EL (cell line): Measurements from ENCODE around the gene ITIH2.
"Not testable (repeated sequence)": the region's sequence is repeated elsewhere in the genome, so short reads cannot be mapped to it uniquely, and the experiment has no call there.

Experiments used
- DNase-seq: peaks from one replicate; pipeline ENCODE4 v3.0.0-alpha.2; 2016

ITIH2 gene, protein sequence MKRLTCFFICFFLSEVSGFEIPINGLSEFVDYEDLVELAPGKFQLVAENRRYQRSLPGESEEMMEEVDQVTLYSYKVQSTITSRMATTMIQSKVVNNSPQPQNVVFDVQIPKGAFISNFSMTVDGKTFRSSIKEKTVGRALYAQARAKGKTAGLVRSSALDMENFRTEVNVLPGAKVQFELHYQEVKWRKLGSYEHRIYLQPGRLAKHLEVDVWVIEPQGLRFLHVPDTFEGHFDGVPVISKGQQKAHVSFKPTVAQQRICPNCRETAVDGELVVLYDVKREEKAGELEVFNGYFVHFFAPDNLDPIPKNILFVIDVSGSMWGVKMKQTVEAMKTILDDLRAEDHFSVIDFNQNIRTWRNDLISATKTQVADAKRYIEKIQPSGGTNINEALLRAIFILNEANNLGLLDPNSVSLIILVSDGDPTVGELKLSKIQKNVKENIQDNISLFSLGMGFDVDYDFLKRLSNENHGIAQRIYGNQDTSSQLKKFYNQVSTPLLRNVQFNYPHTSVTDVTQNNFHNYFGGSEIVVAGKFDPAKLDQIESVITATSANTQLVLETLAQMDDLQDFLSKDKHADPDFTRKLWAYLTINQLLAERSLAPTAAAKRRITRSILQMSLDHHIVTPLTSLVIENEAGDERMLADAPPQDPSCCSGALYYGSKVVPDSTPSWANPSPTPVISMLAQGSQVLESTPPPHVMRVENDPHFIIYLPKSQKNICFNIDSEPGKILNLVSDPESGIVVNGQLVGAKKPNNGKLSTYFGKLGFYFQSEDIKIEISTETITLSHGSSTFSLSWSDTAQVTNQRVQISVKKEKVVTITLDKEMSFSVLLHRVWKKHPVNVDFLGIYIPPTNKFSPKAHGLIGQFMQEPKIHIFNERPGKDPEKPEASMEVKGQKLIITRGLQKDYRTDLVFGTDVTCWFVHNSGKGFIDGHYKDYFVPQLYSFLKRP

DNA sequence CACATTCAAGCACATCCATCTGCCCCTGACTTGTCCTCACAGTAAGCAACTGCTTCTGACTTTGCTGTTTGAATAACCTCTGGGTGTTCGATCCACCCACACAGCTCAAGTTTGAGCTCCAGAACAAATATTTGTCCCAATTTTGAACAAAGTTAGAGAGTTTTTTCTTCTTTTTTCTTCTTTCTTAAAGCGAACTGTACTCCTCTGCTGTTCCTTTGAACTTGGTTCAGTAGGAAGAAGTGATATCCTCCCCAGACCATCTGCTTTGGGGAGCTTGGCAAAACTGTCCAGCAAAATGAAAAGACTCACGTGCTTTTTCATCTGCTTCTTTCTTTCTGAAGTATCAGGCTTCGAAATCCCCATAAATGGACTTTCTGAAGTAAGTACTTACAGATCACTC is at the start of gene ITIH2:
Gene ITIH2, plus strand, starts transcription at position 177 of the 400 bp plus-strand sequence. Its CDS starts 119 bp downstream, at position 296.
- DNase-seq, result no peak

DNA sequence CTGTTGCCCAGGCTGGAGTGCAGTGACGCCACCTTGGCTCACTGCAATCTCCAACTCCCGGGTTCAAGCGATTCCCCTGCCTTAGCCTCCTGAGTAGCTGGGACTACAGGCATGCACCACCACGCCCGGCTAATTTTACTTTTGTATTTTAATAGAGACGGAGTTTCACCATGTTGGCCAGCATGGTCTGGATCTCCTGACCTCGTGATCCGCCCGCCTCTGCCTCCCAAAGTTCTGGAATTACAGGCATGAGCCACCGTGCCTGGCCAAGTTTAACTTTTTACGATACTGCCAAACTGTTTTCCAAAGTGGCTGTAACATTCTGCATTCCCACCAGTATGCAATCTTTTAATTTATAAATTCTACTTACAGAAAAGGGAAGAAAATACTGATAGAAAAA is 46.0 kb upstream of the ITIH2 start:
- DNase-seq, result not testable (repeated sequence)

DNA sequence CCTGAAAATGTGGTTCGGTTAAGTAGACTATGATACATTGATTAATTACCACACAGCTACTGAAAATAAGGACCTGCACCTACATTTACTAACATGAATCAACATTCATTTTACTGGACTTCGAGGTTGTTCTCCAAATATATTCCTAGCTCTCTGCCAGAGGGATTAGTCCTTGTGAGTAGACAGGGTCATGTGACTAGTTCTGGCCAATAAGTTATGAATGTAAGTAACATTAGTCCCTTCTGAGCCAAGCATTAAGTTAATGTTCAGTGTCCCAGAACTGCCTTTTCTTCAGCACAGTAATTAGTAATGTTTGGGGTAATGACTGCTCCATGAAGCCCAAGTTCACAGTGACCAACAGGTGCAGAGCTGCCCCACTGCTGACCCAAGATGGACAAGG is 45.6 kb upstream of the ITIH2 start:
- no peak for DNase-seq

DNA sequence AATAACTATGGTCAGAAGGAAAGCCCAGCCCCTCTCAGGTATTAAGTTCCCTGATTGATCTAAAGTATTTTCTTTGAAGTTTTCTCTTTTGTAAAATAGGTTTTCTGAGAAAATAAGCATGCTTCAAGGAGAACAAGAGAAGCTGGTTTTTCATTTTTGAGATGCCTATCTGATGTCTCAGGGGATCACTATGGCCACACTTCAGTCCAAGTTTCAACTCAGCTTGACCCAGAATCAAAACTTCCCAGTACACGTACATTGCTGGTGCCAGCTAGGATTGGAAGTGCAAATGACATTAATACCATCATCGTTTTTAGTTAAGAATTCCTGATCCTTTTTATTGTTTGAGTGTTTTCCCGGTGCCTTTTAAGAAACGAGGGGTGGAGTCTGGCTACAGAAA is 43.6 kb upstream of the ITIH2 start:
- peak; percentile 27 for DNase-seq

DNA sequence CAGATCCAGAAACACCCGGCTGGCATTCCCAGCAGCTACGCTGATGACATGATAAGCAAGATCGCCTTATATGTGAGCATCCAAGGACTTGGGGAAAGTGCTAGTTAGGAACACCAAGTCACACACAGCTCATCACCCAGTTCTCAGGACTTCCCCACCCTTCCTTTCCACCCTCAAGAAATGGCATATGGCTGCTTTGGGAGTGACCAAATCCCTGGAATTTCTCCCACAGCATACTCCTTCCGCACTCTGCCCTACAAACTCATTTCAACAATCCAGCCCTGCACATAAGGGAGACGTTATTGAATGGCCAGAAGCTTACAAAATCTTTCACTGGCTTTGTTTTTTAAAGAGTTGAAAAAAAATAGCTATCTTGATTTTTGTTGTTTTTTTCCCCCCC is 40.6 kb upstream of the ITIH2 start:
- no peak for DNase-seq

DNA sequence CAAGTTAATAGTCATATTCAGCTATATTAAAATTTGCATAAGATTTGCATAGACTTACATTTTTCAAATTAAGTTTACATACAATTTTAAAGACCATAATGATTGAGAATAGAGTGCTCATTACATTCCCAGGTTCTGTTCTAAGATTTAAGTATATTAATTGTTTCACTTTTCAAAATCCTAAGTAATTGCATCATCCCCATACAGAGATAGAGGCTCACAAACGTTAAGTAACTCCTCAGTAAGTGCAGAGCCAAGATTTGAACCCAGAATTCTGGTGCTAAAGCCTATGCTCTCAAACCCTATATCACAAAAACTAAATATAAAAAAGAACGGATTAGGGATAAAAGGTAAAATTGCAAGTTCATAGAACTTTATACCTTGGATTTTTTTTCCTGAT is 38.4 kb upstream of the ITIH2 start:
- DNase-seq, result no peak

DNA sequence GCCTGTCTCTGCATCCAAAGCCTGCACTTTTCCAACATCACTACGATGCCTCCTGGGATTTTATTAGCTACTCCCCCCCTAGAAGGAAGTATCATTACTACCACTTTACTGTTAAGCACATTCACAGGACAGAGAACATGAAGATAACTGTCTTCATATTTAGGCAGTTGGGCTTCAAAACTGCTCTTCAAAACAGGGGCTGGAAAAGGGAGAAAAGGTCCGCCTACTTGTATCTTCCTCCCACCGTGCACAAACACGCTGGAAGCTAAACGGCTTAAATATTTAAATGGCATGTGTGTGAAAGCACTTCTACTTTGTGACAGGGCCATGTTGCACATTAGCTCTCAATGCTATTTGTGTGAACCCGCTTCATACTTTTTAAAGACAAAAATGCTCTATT is 37.3 kb upstream of the ITIH2 start:
- DNase-seq, result no peak

DNA sequence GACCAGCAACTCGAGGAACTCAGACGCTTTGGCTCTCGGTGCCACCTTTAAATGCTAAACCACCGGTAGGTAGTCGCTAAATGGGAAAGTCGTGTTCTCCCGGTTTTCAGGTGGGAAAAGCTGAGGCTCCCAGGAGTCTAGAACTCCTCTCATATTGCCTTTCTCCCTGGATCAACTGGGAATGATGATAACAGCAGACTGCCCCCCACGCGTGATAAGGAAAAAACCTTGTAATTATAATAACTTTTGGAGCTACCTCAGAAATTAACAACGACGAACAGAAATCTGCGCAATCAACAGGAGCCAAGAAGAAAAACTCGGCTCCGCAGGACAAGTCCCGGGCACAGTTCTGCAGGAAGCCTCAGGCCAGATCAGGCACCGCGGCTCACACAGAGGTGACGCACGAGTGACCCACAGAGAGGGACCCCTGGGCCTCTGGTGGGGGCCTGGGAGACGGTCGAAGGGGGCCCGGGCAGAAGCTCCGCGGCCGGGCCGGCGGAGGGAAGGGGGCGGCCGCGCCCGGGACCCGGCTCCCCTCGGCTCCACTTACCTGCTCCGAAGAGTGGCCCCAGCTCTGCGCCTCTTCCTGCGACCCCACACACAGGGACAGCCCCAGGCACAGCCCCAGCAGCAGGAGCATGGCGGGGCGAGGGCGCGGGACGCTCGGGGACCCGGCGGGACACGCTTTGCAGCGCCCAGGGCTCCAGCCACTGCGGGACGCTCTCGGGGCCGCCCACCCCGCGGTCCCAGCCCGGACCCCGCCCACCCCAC is 36.7 kb upstream of the ITIH2 start, which contains the start of gene ITIH5:
Gene ITIH5, minus strand, starts transcription at position 714 of the 771 bp plus-strand sequence. Its CDS starts 74 bp downstream, at position 640.
- DNase-seq, result no peak

DNA sequence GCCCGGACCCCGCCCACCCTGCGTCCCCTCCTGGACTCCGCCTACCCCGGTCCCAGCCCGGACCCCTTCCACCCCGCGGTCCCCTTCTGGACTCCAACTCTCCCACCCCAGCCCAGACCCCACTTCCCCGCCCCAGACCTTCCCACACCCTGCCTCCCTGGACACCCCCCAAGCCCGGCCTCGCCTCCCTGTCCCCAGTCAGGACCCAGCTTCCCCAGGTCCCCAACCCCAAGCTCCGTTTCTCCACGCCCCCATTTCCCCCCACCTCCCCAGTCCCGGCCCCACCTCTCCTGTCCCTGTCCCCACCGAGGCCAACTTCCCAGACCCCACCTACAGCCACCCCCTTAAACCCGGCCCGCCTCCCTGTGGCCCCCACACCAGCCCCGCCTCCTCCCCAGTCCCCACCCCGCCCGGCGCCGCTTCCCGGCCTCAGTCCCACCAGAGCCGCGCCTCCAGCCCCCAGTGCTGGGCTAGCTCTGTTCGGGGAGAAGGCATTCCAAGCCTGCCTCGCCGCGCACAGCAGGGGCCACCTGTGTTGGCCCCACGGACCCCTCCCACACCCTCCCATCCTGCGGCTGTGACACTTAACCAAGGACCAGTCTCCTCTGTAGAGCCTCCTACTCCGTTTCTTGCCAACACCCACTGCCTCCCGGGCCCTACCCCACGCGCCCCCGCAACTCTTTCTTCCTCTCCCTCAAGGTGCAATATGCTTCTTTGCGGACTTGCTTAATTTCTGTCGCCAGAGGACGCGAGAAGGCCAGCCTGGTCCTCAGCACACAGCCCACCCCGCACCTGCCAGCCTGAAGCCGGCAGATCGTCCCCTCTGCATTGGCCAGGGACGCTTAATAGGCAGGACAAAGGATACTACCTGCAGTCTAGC is 35.6 kb upstream of the ITIH2 start:
- DNase-seq, result no peak

DNA sequence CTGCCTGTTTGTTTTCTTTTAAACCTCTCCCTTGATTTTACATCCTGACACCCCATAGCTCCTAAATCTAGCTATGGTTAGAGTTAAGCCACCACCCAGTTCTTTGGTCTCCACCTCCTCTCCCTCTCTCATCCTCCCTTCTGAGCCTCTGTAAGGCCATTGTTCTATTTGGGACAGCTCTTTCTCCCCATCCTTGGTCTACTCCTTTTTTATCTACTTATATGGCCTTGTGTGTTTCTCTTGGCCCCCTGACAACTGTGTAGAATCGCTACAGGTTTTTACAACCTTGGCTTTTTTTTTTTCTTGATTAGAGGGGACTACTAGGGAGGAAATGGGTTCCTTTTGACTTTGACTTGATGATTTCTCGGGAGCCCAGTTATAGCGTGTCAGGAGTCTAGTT is 33.0 kb upstream of the ITIH2 start:
- DNase-seq, result no peak

DNA sequence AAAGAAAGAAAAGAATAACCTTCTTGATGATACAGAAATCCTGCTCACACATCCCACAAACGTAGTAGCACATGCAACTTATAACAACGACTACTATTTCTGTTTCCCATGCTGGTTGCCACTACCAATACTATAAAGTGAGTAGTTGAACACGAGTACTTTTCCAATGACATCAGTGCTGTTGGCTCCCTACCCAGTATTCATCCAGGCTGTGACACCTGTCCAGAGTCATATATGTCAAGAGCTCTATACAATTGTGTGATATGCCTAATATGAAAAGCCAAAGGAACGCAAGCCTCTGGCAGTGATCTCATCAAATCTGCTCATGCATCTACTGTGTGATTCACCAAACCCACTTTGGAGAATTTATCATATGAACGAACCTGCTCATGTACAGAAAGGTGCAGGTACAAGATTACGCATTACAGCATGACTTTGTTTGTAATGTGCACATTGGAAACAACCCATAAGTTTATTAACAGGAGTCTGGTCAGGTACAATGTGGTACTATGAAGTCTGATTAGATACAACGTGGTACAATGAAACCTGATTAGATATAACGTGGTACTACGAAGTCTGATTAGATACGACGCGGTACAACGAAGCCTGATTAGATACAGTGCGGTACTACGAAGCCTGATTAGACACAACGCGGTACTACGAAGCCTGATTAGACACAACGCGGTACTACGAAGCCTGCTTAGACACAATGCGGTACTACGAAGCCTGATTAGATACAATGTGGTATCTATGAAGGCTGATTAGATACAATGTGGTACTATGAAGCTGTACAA is 30.6 kb upstream of the ITIH2 start:
- DNase-seq, result no peak

DNA sequence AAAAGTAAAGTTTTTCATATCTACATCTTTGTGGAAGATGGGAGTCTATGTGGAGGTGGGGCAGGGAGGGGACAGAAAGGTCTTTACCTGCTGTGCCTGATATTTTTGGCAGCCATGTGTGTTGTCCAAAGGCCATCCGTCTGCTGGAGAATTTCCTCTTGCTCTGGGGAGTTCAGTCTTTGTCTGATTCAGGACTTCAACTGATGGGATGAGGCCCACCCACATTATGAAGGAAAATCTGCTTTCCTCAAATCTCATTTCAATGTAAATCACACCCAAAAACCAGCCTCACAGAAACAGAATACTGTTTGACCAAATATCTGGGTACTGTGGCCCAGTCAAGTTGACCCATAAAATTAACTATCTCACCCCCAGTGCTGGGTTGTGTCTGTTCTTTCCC is 23.9 kb upstream of the ITIH2 start:
- no peak for DNase-seq

DNA sequence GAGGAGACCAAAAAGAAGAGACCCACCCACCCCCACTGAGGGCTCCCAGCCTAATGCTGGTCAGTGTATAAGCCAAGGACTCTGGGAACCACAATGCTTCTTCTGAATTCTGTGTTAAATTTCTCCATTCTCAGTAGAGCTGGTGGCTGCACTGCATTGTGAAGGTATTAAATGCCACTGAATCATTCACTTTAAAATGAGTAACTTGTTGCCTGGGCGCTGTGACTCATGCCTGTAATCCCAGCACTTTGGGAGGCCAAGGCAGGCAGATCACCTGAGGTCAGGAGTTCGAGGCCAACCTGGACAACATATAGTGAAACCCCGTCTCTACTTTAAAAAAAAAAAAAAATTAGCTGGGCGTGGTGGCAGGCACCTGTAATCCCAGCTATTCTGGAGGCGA is 23.0 kb upstream of the ITIH2 start:
- DNase-seq, result not testable (repeated sequence)

DNA sequence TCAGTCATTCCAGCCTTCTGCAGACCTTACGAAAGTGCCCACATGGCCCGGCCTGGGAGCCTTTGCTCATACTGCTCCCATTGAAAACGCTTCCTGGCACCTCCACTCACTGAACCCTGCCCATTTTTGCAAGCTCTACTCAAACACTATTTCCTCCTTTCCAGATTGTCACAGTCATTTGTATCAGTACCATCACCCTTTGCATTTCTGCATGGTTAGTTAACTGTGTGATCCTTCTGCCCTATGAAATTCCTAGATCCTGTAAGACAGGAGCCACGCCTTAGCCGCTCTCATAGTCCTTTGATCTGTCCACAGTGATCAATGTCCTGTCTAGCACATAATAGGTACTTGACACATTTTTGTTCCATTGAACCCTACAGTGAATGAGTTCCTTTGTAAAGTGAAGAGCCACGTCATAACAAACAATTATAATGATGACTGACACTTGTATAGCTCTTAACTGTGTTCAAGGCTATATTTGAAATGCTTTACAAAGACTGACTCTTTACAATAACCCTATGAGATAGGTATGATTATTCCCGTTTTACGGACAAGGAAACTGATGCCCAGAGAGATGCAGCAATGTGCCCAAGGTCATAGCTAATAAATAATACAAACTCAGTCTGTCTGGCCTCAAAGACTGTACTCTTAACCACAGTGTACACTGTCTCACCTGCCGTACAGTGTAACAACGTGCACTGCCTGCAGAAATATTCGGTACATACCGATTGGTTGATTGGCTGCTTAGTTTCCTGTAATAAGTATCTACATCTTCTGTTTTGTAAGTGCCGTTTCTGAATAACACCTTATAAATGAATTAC is 16.6 kb upstream of the ITIH2 start:
- no peak for DNase-seq

DNA sequence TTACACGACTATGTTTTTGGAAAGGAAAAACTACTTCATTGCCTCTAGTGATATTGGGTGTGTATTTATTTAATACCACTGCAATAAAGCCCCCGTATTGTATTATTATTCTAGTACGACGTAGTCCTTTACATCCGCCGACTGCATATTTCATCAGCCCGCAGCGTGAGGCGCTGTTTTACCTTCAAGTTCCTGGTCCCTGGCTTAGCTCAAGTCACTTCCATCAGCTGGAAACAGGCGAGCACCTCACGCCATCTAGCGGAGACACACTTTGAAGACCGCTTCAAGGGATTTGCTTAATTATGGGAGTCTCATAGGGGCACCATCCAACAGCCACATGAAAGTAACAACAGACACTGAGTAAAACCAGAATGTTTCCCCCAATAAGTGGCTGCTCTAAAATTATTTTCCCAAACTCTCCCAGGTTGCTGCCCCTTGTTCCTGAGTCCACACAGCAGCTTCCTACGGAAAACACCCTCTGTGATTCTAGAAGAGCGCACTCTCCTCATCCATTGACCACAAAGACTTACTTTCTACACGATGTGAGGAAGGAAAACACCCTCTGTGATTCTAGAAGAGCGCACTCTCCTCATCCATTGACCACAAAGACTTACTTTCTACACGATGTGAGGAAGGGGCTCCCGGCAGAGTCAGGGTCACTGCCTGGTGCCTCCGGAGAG is 15.7 kb upstream of the ITIH2 start:
- peak; percentile 80 for DNase-seq

DNA sequence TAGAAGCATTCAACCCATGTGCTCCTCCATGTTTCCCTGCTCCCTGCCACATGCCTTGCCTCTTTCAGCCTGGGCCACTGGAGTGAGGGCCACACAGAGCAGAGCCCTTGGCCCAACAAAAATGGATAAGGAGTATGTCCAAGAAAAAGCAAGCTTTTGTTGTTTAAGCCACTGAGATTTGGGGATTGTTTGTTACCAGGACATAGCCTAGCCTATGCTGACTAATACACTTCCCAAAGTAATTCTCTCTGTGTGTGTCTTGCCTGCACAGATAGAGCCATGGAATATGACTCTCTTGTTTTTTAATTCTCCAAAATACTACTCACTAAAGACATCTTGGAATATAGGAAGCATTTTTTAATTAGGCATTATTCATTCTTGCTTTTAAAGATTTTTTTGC is 13.5 kb upstream of the ITIH2 start:
- DNase-seq, result no peak

DNA sequence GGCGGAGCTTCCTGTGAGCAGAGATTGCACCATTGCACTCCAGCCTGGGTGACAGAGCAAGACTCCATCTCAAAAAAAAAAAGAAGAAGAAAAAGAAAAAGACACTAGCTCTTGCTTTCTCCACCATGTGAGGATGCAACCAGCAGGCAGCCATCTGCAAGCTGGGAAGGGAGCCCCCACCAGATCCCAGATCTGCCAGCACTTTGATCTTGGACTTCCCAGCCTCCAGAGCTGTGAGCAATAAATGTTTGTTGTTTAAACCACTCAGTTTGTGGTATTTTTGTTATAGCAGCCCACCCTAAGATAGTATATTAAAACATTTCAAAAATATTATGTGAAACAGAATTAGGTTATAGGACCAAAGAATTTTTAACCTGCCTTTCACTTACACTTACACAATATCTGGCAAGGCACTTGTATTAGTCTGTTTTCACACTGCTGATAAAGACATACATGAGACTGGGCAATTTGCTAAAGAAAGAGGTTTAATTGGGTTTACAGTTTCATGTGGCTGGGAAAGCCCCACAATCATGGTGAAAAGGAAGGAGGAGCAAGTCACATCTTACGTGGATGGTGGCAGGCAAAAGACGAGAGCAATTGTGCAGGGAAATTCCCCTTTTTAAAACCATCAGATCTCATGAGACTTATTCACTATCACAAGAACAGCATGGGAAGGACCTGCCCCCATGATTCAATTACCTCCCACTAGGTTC is 12.1 kb upstream of the ITIH2 start:
- not testable (repeated sequence) for DNase-seq

DNA sequence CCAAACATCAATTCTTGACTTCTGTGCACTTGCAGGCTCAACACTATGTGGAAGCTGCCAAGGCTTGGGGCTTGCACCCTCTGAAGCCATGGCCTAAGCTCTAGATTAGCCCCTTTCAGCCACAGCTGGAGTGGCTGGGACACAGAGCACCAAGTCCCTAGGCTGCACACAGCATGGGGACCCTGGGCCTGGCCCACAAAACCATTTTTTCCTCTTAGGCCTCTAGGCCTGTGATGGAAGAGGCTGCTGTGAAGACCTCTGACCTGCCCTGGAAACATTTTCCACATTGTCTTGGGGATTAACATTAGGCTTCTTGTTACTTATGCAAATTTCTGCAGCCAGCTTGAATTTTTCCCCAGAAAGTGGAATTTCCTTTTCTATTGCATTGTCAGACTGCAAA is 10.7 kb upstream of the ITIH2 start:
- not testable (repeated sequence) for DNase-seq

DNA sequence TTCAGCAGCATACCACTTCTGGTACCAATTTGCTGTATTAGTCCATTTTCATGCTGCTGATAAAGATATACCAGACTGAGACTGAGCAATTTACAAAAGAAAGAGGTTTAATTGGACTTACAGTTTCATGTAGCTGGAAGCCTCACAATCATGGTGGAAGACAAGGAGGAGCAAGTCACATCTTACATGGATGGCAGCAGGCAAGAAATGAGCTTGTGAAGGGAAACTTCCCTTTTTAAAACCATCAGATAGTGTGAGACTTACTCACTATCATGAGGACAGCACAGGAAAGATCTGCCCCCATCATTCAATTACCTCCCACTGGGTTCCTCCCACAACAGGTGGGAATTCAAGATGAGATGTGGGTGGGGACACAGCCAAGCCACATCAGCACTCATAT is 9.9 kb upstream of the ITIH2 start:
- not testable (repeated sequence) for DNase-seq
